T-helper 2 cell treated with Interferon-gamma antibody and Interleukin-4, amounts not matched to agents 5 μg/mL and 100 μg/mL, for 36 hours (primary cell): ENCODE measurements around the gene FOXP1.

Experiments
- DNase-seq: peaks from one replicate; pipeline ENCODE4 v3.0.0; 2021; ENCODE audit warnings: low spot score
- H3K27ac Mint-ChIP-seq: one replicate; pipeline ENCODE4 v1.8.0; 2021; ENCODE audit warnings: mild to moderate bottlenecking, mixed read lengths
- H3K27me3 Mint-ChIP-seq: one replicate; pipeline ENCODE4 v1.8.0; 2021; ENCODE audit warnings: low read depth, mixed read lengths
- H3K36me3 Mint-ChIP-seq: one replicate; pipeline ENCODE4 v1.8.0; 2021; ENCODE audit warnings: low read depth, mixed read lengths
- H3K4me1 Mint-ChIP-seq: one replicate; pipeline ENCODE4 v1.8.0; 2021; ENCODE audit warnings: low read depth, mixed read lengths
- H3K4me3 Mint-ChIP-seq: one replicate; pipeline ENCODE4 v1.8.0; 2022; ENCODE audit warnings: mild to moderate bottlenecking, moderate library complexity, mixed read lengths
- H3K9me3 Mint-ChIP-seq: one replicate; pipeline ENCODE4 v1.8.0; 2021; ENCODE audit warnings: mixed read lengths

FOXP1 gene

DNA sequence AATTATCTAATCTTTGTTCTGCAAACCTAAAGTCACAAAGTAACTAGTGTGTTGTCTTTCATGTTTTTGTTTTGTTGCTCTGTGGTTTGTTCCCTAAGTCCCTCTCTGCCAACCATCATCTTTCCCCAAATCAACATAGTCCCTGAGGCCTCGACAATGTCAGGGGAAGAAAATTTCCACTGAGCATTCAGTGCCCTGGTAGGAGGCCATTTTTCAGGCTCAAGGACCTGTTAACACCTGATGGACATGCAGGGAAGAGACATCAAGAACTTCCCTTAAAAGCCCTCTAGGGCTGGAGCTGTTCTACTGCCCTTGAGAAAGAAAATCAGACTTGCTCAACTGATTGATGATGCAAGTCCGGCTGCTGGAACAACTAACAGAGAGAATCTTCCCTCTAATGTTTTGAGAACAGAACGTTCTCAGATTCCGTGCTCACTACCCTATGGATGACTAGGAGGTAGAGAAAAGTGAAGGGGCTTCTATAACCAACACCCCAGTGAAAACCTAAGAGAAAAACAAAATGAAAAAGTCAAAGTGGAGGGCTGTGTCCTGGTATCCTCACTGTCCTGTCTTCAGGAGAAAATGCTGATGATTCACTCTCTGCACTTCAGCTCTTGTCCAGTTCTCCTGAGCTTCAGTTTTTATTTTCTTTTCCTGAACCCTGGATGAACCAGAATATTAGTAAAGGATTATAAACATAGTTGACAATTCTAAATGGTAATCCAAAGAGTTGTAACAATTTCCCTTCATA lies 373.1 kb downstream of the FOXP1 start:
- no peaks in the 10 kb centered on the region for H3K27me3 Mint-ChIP-seq
- no peak for DNase-seq
- peaks cover 22% of the 10 kb centered on the region for H3K4me1 Mint-ChIP-seq
- no peaks in the 10 kb centered on the region for H3K9me3 Mint-ChIP-seq
- no peak overlapping the region for H3K4me3 Mint-ChIP-seq
- H3K27ac Mint-ChIP-seq = no peak overlapping the region
- peaks cover 4% of the 10 kb centered on the region for H3K36me3 Mint-ChIP-seq

GRCh38 chr3:71208211-71209095 lies 375.1 kb downstream of the FOXP1 start:
- DNase-seq = no peak
- H3K4me3 Mint-ChIP-seq = no peak overlapping the region
- H3K27me3 Mint-ChIP-seq = no peaks in the 10 kb centered on the region
- peaks cover 26% of the 10 kb centered on the region for H3K4me1 Mint-ChIP-seq
- H3K36me3 Mint-ChIP-seq = peaks cover 7% of the 10 kb centered on the region
- no peaks in the 10 kb centered on the region for H3K9me3 Mint-ChIP-seq
- peak overlapping the region; percentile 26 for H3K27ac Mint-ChIP-seq

DNA sequence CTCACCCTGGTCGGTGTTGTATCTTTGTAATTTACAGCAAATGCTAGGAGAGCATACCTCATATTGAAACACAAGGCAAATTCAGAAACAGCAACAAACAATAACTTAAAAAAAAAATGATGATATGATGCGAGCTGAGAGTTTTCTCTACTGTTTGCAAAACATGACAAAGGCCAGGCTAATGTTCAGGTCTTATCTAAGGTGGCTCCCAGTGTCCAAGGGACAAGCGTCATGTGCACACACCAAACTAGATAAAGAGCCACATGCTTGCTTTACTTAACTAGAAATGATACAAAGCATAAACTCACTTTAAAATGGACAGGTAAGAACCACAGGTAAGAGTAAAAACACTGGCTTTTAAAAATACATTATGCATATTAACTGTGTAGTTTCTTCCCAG lies 375.9 kb downstream of the FOXP1 start:
- no peaks in the 10 kb centered on the region for H3K9me3 Mint-ChIP-seq
- no peaks in the 10 kb centered on the region for H3K27me3 Mint-ChIP-seq
- peaks cover 32% of the 10 kb centered on the region for H3K4me1 Mint-ChIP-seq
- no peak for DNase-seq
- no peak overlapping the region for H3K27ac Mint-ChIP-seq
- peaks cover 7% of the 10 kb centered on the region for H3K36me3 Mint-ChIP-seq
- H3K4me3 Mint-ChIP-seq = no peak overlapping the region

GRCh38 chr3:71206305-71207165 lies 377.0 kb downstream of the FOXP1 start:
- Mint-ChIP-seq H3K27me3 (no peaks in the 10 kb centered on the region), H3K4me1 (peaks cover 30% of the 10 kb centered on the region), H3K36me3 (peaks cover 7% of the 10 kb centered on the region), H3K27ac (no peak overlapping the region), H3K9me3 (no peaks in the 10 kb centered on the region), H3K4me3 (no peak overlapping the region)
- no peak for DNase-seq

- no peak for DNase-seq
- Mint-ChIP-seq H3K4me3 (no peak overlapping the region), H3K36me3 (peaks cover 4% of the 10 kb centered on the region), H3K9me3 (no peaks in the 10 kb centered on the region), H3K27ac (no peak overlapping the region), H3K4me1 (peaks cover 22% of the 10 kb centered on the region), H3K27me3 (no peaks in the 10 kb centered on the region)
Measured at GRCh38 chr3:71203727-71204488, 379.6 kb downstream of the FOXP1 start.

- Mint-ChIP-seq H3K4me3 (no peak overlapping the region), H3K4me1 (peaks cover 14% of the 10 kb centered on the region), H3K36me3 (peaks cover 3% of the 10 kb centered on the region), H3K27me3 (no peaks in the 10 kb centered on the region), H3K9me3 (no peaks in the 10 kb centered on the region), H3K27ac (no peak overlapping the region)
- DNase-seq = no peak
Measured at GRCh38 chr3:71202848-71203533, 380.5 kb downstream of the FOXP1 start.

- no peak for DNase-seq
- no peaks in the 10 kb centered on the region for H3K9me3 Mint-ChIP-seq
- no peak overlapping the region for H3K27ac Mint-ChIP-seq
- peaks cover 6% of the 10 kb centered on the region for H3K36me3 Mint-ChIP-seq
- H3K4me3 Mint-ChIP-seq = no peak overlapping the region
- no peaks in the 10 kb centered on the region for H3K27me3 Mint-ChIP-seq
- peaks cover 13% of the 10 kb centered on the region for H3K4me1 Mint-ChIP-seq
Measured at GRCh38 chr3:71201939-71202338, 381.6 kb downstream of the FOXP1 start.

- DNase-seq = no peak
- Mint-ChIP-seq H3K27me3 (no peaks in the 10 kb centered on the region), H3K4me1 (peaks cover 24% of the 10 kb centered on the region), H3K4me3 (no peak overlapping the region), H3K36me3 (peaks cover 14% of the 10 kb centered on the region), H3K9me3 (no peaks in the 10 kb centered on the region), H3K27ac (no peak overlapping the region)
Measured at GRCh38 chr3:71197841-71198565, 385.5 kb downstream of the FOXP1 start.

GRCh38 chr3:71195492-71195891 lies 388.0 kb downstream of the FOXP1 start:
- Mint-ChIP-seq H3K27ac (no peak overlapping the region), H3K27me3 (no peaks in the 10 kb centered on the region), H3K4me3 (no peak overlapping the region), H3K4me1 (peaks cover 29% of the 10 kb centered on the region), H3K9me3 (no peaks in the 10 kb centered on the region), H3K36me3 (peaks cover 14% of the 10 kb centered on the region)
- DNase-seq = no peak

GRCh38 chr3:71194785-71195184 lies 388.7 kb downstream of the FOXP1 start:
- no peak overlapping the region for H3K4me3 Mint-ChIP-seq
- no peak overlapping the region for H3K27ac Mint-ChIP-seq

GRCh38 chr3:71191031-71191482 lies 392.5 kb downstream of the FOXP1 start:
- Mint-ChIP-seq H3K36me3 (peaks cover 15% of the 10 kb centered on the region), H3K27me3 (no peaks in the 10 kb centered on the region), H3K9me3 (no peaks in the 10 kb centered on the region), H3K4me1 (peaks cover 36% of the 10 kb centered on the region), H3K4me3 (no peak overlapping the region), H3K27ac (no peak overlapping the region)
- no peak for DNase-seq

More at GRCh38 chr3:71194785-71195184, 388.7 kb downstream of the FOXP1 start:
- no peaks in the 10 kb centered on the region for H3K9me3 Mint-ChIP-seq
- peaks cover 14% of the 10 kb centered on the region for H3K36me3 Mint-ChIP-seq
- H3K4me1 Mint-ChIP-seq = peaks cover 29% of the 10 kb centered on the region
- H3K27me3 Mint-ChIP-seq = no peaks in the 10 kb centered on the region
- DNase-seq = no peak

- Mint-ChIP-seq H3K27me3 (no peaks in the 10 kb centered on the region), H3K36me3 (peaks cover 12% of the 10 kb centered on the region), H3K4me3 (no peak overlapping the region), H3K4me1 (peaks cover 37% of the 10 kb centered on the region), H3K9me3 (no peaks in the 10 kb centered on the region), H3K27ac (no peak overlapping the region)
- peak; percentile 17 for DNase-seq
Measured at GRCh38 chr3:71189480-71189879, 394.0 kb downstream of the FOXP1 start.
